ENCODE results near the gene NAP1L4. TPM values are rescaled to one million over a fixed set of nuclear protein-coding genes. Genes with fewer than 3 reads are reported as not detected.

The NAP1L4 gene
- total RNA-seq, 1 experiment from 2014 or later = 140 TPM

DNA sequence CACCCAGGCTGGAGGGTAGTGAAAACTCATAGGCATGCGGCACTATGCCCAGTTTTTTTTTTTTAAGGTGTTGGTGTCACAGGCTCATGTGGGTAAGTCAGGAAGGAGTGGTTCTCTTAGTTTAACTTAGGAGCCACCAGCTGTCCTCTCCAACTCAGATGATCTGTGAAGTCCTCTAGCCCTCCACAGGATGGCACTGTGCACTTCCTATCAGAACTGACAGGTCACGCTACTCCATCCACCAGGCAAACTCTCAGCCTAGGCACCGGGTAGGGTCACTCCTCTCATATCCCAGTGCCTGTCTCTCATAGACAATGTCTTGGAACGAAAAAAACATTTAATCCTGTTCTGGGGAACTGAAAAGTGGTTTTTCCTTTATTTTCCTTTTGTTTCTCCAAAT is 16.5 kb downstream of the NAP1L4 start:
- Mint-ChIP-seq H3K27ac (ENCODE audit: unreplicated experiment) (no peak overlapping the region), H3K4me3 (ENCODE audit: low read depth, unreplicated experiment) (no peak overlapping the region), H3K27me3 (ENCODE audit: unreplicated experiment) (no peaks in the 10 kb centered on the region), H3K9me3 (ENCODE audit: low read depth, unreplicated experiment) (no peaks in the 10 kb centered on the region), H3K4me1 (ENCODE audit: low read depth, unreplicated experiment) (no peaks in the 10 kb centered on the region), H3K36me3 (ENCODE audit: insufficient read depth, unreplicated experiment) (peaks cover 48% of the 10 kb centered on the region)
- CTCF ChIA-PET = interaction anchor here (1.0 to 1.6 kb wide), 3 partner anchors 17 to 116 kb away, joined by 3 to 4 read pairs (median 4); partner anchors contain the start of gene NAP1L4
- peak; percentile 19 for DNase-seq
- no TSS peak for BruUV-seq (replicated peaks)
- intact Hi-C loops (cut with micrococcal nuclease; ENCODE audit: unreplicated experiment) = no loop called here
- TF ChIP-seq, protein P1, sequence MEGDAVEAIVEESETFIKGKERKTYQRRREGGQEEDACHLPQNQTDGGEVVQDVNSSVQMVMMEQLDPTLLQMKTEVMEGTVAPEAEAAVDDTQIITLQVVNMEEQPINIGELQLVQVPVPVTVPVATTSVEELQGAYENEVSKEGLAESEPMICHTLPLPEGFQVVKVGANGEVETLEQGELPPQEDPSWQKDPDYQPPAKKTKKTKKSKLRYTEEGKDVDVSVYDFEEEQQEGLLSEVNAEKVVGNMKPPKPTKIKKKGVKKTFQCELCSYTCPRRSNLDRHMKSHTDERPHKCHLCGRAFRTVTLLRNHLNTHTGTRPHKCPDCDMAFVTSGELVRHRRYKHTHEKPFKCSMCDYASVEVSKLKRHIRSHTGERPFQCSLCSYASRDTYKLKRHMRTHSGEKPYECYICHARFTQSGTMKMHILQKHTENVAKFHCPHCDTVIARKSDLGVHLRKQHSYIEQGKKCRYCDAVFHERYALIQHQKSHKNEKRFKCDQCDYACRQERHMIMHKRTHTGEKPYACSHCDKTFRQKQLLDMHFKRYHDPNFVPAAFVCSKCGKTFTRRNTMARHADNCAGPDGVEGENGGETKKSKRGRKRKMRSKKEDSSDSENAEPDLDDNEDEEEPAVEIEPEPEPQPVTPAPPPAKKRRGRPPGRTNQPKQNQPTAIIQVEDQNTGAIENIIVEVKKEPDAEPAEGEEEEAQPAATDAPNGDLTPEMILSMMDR (IDR thresholded peaks at IDR 0.05; ENCODE audit: unreplicated experiment) = peak; percentile 29

DNA sequence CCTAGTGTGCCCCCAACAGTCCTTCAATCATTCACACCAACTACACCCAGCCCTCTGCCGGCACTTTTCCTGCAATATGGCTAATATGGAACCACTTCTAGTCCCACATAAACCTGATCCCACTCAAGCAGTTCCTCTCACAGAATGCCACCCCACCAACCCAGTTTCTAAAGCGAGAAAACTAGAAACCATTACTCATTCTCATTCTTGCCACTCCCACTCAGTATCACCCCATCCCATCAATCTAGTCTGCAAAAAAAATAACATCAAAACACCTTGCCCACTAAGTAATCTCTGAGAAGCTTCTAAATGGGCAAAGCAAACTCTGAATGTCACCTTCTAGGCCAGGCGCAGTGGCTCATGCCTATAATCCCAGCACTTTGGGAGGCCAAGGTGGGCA is 17.9 kb downstream of the NAP1L4 start:
- intact Hi-C loops (cut with micrococcal nuclease; ENCODE audit: unreplicated experiment) = no loop called here
- CTCF ChIA-PET = no interaction called here
- Mint-ChIP-seq H3K4me1 (ENCODE audit: low read depth, unreplicated experiment) (no peaks in the 10 kb centered on the region), H3K27ac (ENCODE audit: unreplicated experiment) (no peak overlapping the region), H3K9me3 (ENCODE audit: low read depth, unreplicated experiment) (no peaks in the 10 kb centered on the region), H3K27me3 (ENCODE audit: unreplicated experiment) (no peaks in the 10 kb centered on the region), H3K36me3 (ENCODE audit: insufficient read depth, unreplicated experiment) (peaks cover 61% of the 10 kb centered on the region), H3K4me3 (ENCODE audit: low read depth, unreplicated experiment) (no peak overlapping the region)
- BruUV-seq (replicated peaks) = no TSS peak
- TF ChIP-seq, protein P1 (IDR thresholded peaks at IDR 0.05; ENCODE audit: unreplicated experiment) = no peak
- no peak for DNase-seq

DNA sequence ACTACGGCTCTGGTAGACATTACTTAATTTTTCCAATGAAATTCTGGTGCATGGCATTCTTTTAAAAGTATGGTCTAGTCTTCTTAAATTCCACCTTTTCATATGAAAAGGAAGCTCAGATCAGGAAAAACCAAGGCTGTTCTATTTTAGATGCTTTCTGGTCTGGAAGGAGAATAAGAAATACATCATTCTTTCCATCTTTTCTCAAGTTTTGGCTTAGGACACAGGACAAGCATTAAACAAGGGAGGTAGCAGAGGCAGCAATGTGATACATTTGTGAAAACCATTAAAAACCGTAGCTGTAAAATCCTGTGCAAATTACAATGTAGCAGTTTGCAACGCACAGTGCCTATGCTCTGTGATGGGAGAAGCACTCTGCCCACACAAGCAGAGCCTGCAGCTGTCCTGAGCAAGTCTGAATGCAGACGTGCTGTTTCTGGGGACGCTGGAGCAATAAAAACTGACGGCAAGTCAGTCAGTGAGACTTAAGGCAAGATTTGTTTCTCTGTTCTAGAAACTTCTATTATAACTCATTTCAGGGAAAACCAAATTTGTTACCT is 23.7 kb downstream of the NAP1L4 start:
- no peak overlapping the region for H3K4me3 Mint-ChIP-seq (ENCODE audit: low read depth, unreplicated experiment)
- DNase-seq = no peak
- H3K9me3 Mint-ChIP-seq (ENCODE audit: low read depth, unreplicated experiment) = no peaks in the 10 kb centered on the region
- peaks cover 7% of the 10 kb centered on the region for H3K4me1 Mint-ChIP-seq (ENCODE audit: low read depth, unreplicated experiment)
- no peak overlapping the region for H3K27ac Mint-ChIP-seq (ENCODE audit: unreplicated experiment)
- no peaks in the 10 kb centered on the region for H3K27me3 Mint-ChIP-seq (ENCODE audit: unreplicated experiment)
- TF ChIP-seq, protein P1 (IDR thresholded peaks at IDR 0.05; ENCODE audit: unreplicated experiment) = no peak
- intact Hi-C loops (cut with micrococcal nuclease; ENCODE audit: unreplicated experiment) = no loop called here
- BruUV-seq (replicated peaks) = no TSS peak
- CTCF ChIA-PET = interaction anchor here (1.0 kb wide), 1 partner anchor 15 kb away, joined by 4 read pairs; no protein-coding TSS in a partner anchor
- peaks cover 62% of the 10 kb centered on the region for H3K36me3 Mint-ChIP-seq (ENCODE audit: insufficient read depth, unreplicated experiment)

DNA sequence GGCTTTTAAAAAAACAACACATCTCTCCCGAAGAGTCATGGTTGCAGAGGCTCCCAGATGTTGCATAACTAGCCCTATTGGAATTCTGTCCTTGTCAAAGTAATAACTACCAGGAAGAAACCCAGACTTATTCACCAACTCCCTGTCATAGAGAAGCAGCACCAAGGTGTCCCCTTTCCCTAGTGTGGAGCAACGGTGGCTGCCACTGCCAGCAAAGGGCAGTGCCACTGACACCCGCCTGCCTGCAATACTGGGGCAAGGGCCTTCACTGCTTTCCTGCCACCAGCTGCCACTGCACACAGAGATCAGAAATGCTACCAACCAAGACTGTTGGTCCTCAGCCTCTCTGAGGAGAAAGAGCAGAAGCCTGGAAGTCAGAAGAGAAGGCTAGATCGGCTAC is 27.3 kb downstream of the NAP1L4 start:
- intact Hi-C loops (cut with micrococcal nuclease; ENCODE audit: unreplicated experiment) = no loop called here
- CTCF ChIA-PET = no interaction called here

More for the DNA sequence above, 27.3 kb downstream of the NAP1L4 start:
- H3K9me3 Mint-ChIP-seq (ENCODE audit: low read depth, unreplicated experiment) = no peaks in the 10 kb centered on the region
- BruUV-seq (replicated peaks) = no TSS peak
- no peaks in the 10 kb centered on the region for H3K27me3 Mint-ChIP-seq (ENCODE audit: unreplicated experiment)
- no peak overlapping the region for H3K27ac Mint-ChIP-seq (ENCODE audit: unreplicated experiment)
- no peak overlapping the region for H3K4me3 Mint-ChIP-seq (ENCODE audit: low read depth, unreplicated experiment)
- H3K36me3 Mint-ChIP-seq (ENCODE audit: insufficient read depth, unreplicated experiment) = peaks cover 84% of the 10 kb centered on the region
- TF ChIP-seq, protein P1 (IDR thresholded peaks at IDR 0.05; ENCODE audit: unreplicated experiment) = no peak
- no peak for DNase-seq
- peaks cover 7% of the 10 kb centered on the region for H3K4me1 Mint-ChIP-seq (ENCODE audit: low read depth, unreplicated experiment)

Data from Calu3 (cell line).